Activated CD8-positive, alpha-beta T cell treated with anti-CD3 and anti-CD28 coated beads for 36 hours (primary cell): ENCODE results near the gene ZNF428. TPM values are rescaled to one million over a fixed set of nuclear protein-coding genes. Genes with fewer than 3 reads are reported as not detected.
"Not testable (repeated sequence)": the region's sequence is repeated elsewhere in the genome, so short reads cannot be mapped to it uniquely, and the experiment has no call there.

ENCODE experiments used
- ATAC-seq: fragments of 200-7000 bp; cut with Tn5 transposase; one replicate; pipeline ENCODE4 v1.10.0; 2021; ENCODE audit warnings: mild to moderate bottlenecking, moderate library complexity
- CTCF ChIA-PET: fragments of 350-600 bp; sonication (Branson Sonifier 250); formaldehyde crosslinking; loops from one replicate; lab custom pipeline; 2021; ENCODE audit warnings: antibody characterized with exemption; lab: Charles Lee
- POLR2A ChIA-PET: fragments of 350-600 bp; sonication (Branson Sonifier 250); formaldehyde crosslinking; loops from one replicate; lab custom pipeline; 2021; ENCODE audit warnings: antibody characterized with exemption; lab: Charles Lee
- DNase-seq: peaks from one replicate; pipeline ENCODE4 v3.0.0-alpha.2; 2020
- H3K27ac Mint-ChIP-seq: one replicate; pipeline ENCODE4 v1.8.0; 2021; ENCODE audit warnings: mild to moderate bottlenecking, mixed read lengths
- H3K27me3 Mint-ChIP-seq: one replicate; pipeline ENCODE4 v1.8.0; 2021; ENCODE audit warnings: mixed read lengths
- H3K36me3 Mint-ChIP-seq: one replicate; pipeline ENCODE4 v1.8.0; 2021; ENCODE audit warnings: low read depth, mixed read lengths
- H3K4me1 Mint-ChIP-seq: one replicate; pipeline ENCODE4 v1.8.0; 2021; ENCODE audit warnings: low read depth, mixed read lengths
- H3K4me3 Mint-ChIP-seq: one replicate; pipeline ENCODE4 v1.8.0; 2021; ENCODE audit warnings: mild to moderate bottlenecking, moderate library complexity, mixed read lengths
- H3K9me3 Mint-ChIP-seq: one replicate; pipeline ENCODE4 v1.8.0; 2021; ENCODE audit warnings: mixed read lengths
- CTCF ChIP-seq: fragments of 200-600 bp; IDR thresholded peaks from one replicate; pipeline ENCODE4 v1.8.0; 2022; ENCODE audit warnings: antibody characterized with exemption, mild to moderate bottlenecking
- intact Hi-C: fragments of 100-400 bp; cut with micrococcal nuclease; formaldehyde crosslinking; loops from one replicate; pipeline ENCODE4 v1.10.0; 2022
- total RNA-seq, 2 experiments: library from RNA; stranded (reverse); gene quantifications; one replicate each; pipeline ENCODE4 v1.2.3, GENCODE V29; 2021

Gene ZNF428
- total RNA-seq, 2 experiments from 2014 or later = 12.3 to 13.4 TPM

GRCh38 chr19:43607238-43608205, 11.9 kb downstream of the ZNF428 start:
- ATAC-seq = no peak
- H3K27ac Mint-ChIP-seq = peak overlapping the region; percentile 52

GRCh38 chr19:43606569-43607229, 12.7 kb downstream of the ZNF428 start:
- Mint-ChIP-seq H3K9me3 (no peaks in the 10 kb centered on the region), H3K4me3 (no peak overlapping the region), H3K4me1 (peaks cover 9% of the 10 kb centered on the region), H3K27me3 (no peaks in the 10 kb centered on the region), H3K36me3 (peaks cover 6% of the 10 kb centered on the region), H3K27ac (peak overlapping the region; percentile 52)
- DNase-seq = no peak
- no peak for TF ChIP-seq CTCF
- CTCF ChIA-PET = interaction anchor here (1.6 to 1.8 kb wide), 2 partner anchors 10 to 12 kb away, joined by 4 to 6 read pairs; partner anchors contain the start of gene ZNF576
- ATAC-seq = no peak
- POLR2A ChIA-PET = interaction anchor here (1.7 kb wide), 1 partner anchor 11 kb away, joined by 6 read pairs; the partner anchor contains the start of genes IRGQ and ZNF576
- intact Hi-C loops = no loop called here

More at GRCh38 chr19:43607238-43608205, 11.9 kb downstream of the ZNF428 start:
- intact Hi-C loops = no loop called here
- H3K9me3 Mint-ChIP-seq = no peaks in the 10 kb centered on the region
- CTCF ChIA-PET = interaction anchor here (1.6 to 1.8 kb wide), 2 partner anchors 11 to 13 kb away, joined by 4 to 6 read pairs; partner anchors contain the start of gene ZNF576
- H3K36me3 Mint-ChIP-seq = peaks cover 6% of the 10 kb centered on the region
- no peak for DNase-seq
- no peaks in the 10 kb centered on the region for H3K27me3 Mint-ChIP-seq
- TF ChIP-seq CTCF = no peak
- POLR2A ChIA-PET = interaction anchor here (1.0 to 1.7 kb wide), 3 partner anchors 11 to 13 kb away, joined by 3 to 6 read pairs (median 4); partner anchors contain the start of genes IRGQ and ZNF576
- peak overlapping the region; percentile 7 for H3K4me3 Mint-ChIP-seq
- H3K4me1 Mint-ChIP-seq = peaks cover 12% of the 10 kb centered on the region

DNA sequence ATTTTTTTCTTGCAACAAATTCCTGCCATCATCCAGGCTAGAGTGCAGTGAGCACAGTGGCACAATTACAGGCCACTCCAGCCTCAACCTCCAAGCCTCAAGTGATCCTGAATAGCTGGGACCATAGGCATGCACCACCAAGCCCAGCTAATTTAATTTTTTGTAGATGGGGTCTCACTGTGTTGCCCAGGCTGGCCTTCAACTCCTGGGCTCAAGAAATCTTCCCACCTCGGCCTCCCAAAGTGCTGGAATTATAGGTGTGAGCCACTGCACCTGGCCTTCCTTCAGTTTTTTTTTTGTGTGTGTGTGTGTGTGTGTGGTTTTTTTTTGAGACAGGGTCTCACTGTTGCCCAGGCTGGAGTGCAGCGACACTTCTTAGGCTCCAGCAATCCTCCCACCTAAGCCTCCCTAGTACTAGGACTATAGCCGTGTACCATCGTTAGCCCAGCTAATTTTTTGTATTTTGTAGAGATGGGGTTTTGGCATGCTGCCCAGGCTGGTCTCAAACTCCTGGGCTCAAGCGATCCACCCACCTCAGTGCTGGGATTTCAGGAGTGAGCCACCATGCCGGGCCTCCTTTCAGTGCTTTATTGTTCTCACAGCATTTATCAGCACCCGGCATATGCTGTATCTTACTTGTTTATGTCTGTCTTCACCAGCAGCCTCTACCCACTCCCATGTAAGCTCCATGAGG, 13.4 kb downstream of the ZNF428 start:
- peaks cover 5% of the 10 kb centered on the region for H3K36me3 Mint-ChIP-seq
- TF ChIP-seq CTCF = no peak
- POLR2A ChIA-PET = interaction anchor here (0.5 to 1.7 kb wide), 5 partner anchors 10 to 165 kb away, joined by 3 to 6 read pairs (median 3); partner anchors contain the start of genes IRGQ and ZNF576
- H3K27me3 Mint-ChIP-seq = no peaks in the 10 kb centered on the region
- no peak for DNase-seq
- no peak for ATAC-seq
- CTCF ChIA-PET = interaction anchor here (1.6 to 1.8 kb wide), 2 partner anchors 9 to 12 kb away, joined by 4 to 6 read pairs; partner anchors contain the start of gene ZNF576
- H3K4me1 Mint-ChIP-seq = peaks cover 9% of the 10 kb centered on the region
- H3K4me3 Mint-ChIP-seq = no peak overlapping the region
- H3K9me3 Mint-ChIP-seq = no peaks in the 10 kb centered on the region
- intact Hi-C loops = no loop called here
- H3K27ac Mint-ChIP-seq = no peak overlapping the region

GRCh38 chr19:43600326-43600725, 19.1 kb downstream of the ZNF428 start:
- H3K9me3 Mint-ChIP-seq, H3K27me3 Mint-ChIP-seq, intact Hi-C loops, H3K27ac Mint-ChIP-seq, DNase-seq, H3K4me3 Mint-ChIP-seq, H3K36me3 Mint-ChIP-seq, ATAC-seq: not testable (repeated sequence)
- POLR2A ChIA-PET = interaction anchor here (1.0 to 1.5 kb wide), 3 partner anchors 12 to 25 kb away, joined by 3 read pairs; partner anchors contain the start of genes PINLYP, SRRM5 and XRCC1
- CTCF ChIA-PET = interaction anchor here (1.9 kb wide), 1 partner anchor 45 kb away, joined by 9 read pairs; no protein-coding TSS in a partner anchor
- peaks cover 18% of the 10 kb centered on the region for H3K4me1 Mint-ChIP-seq
